DND-41 (cell line): Measurements from ENCODE around the gene ADORA2A.
"Not testable (repeated sequence)": the region's sequence is repeated elsewhere in the genome, so short reads cannot be mapped to it uniquely, and the experiment has no call there.

ENCODE experiments used
- ATAC-seq: fragments of 200-7000 bp; cut with Tn5 transposase; 3 replicates; pipeline ENCODE4 v1.9.1; 2021; ENCODE audit warnings: low read depth; ENCODE audit not compliant: insufficient read depth
- DNase-seq: peaks from one replicate; pipeline ENCODE4 v3.0.0-alpha.2; 2020
- H2AFZ ChIP-seq: 2 replicates; pipeline ENCODE4 v1.6.0; 2012; ENCODE audit warnings: low read depth, low read length
- H3K27ac ChIP-seq: 2 replicates; pipeline ENCODE4 v1.5.1; 2012; ENCODE audit warnings: low read length, inconsistent platforms
- H3K27me3 ChIP-seq: fragments of 200-600 bp; sonication (generic); 2 replicates; pipeline ENCODE4 v1.6.0; 2012; ENCODE audit warnings: low read length, mild to moderate bottlenecking, inconsistent platforms; ENCODE audit not compliant: insufficient read depth, poor library complexity
- H3K36me3 ChIP-seq: 2 replicates; pipeline ENCODE4 v1.5.1; 2012; ENCODE audit warnings: low read length, inconsistent platforms; ENCODE audit not compliant: insufficient read depth
- H3K4me1 ChIP-seq: 2 replicates; pipeline ENCODE4 v1.5.1; 2012; ENCODE audit warnings: mild to moderate bottlenecking, low read length; ENCODE audit not compliant: insufficient read depth
- H3K4me2 ChIP-seq: 2 replicates; pipeline ENCODE4 v1.6.0; 2012; ENCODE audit warnings: mild to moderate bottlenecking, moderate library complexity, low read length, inconsistent platforms; ENCODE audit not compliant: insufficient read depth
- H3K4me3 ChIP-seq, 2 experiments: fragments of 200-600 bp in 1 of 2; shearing (Covaris generic) in 1 of 2; 2 replicates each; pipeline ENCODE4 v1.5.1; 2012 to 2016; ENCODE audit warnings: inconsistent platforms in 2 of 2, low read length in 2 of 2, mild to moderate bottlenecking in 2 of 2, low read depth in 1 of 2, moderate library complexity in 1 of 2
- H3K79me2 ChIP-seq: 2 replicates; pipeline ENCODE4 v1.6.0; 2012; ENCODE audit warnings: low read length, inconsistent platforms; ENCODE audit not compliant: insufficient read depth
- H3K9ac ChIP-seq: 2 replicates; pipeline ENCODE4 v1.6.0; 2012; ENCODE audit warnings: low read depth, mild to moderate bottlenecking, inconsistent platforms, low read length, moderate library complexity
- H3K9me3 ChIP-seq: 2 replicates; pipeline ENCODE4 v1.5.1; 2012; ENCODE audit warnings: low read length, moderate library complexity, mild to moderate bottlenecking, inconsistent platforms; ENCODE audit not compliant: insufficient read depth, severe bottlenecking
- H4K20me1 ChIP-seq: 2 replicates; pipeline ENCODE4 v1.6.0; 2012; ENCODE audit warnings: low read length; ENCODE audit not compliant: insufficient read depth
- CTCF ChIP-seq: IDR thresholded peaks from 2 replicates; pipeline ENCODE4 v1.5.1; 2012; ENCODE audit warnings: borderline replicate concordance, low read length, moderate library complexity, mild to moderate bottlenecking; ENCODE audit not compliant: poor library complexity, severe bottlenecking; ENCODE audit errors: extremely low read depth
- EZH2 ChIP-seq: IDR thresholded peaks from 3 replicates; pipeline ENCODE4 v1.6.1; 2012; ENCODE audit warnings: borderline replicate concordance, low read depth, mild to moderate bottlenecking, moderate library complexity, low read length, inconsistent platforms; ENCODE audit not compliant: severe bottlenecking

Gene ADORA2A

GRCh38 chr22:24489011-24489410, 61.6 kb downstream of the ADORA2A start:
- DNase-seq = no peak
- Histone ChIP-seq H2AFZ (no peak overlapping the region), H3K27ac (no peak overlapping the region), H3K9ac (no peak overlapping the region), H3K27me3 (no peaks in the 10 kb centered on the region), H3K36me3 (no peaks in the 10 kb centered on the region), H3K79me2 (no peaks in the 10 kb centered on the region), H3K4me2 (no peak overlapping the region), H3K9me3 (no peaks in the 10 kb centered on the region), H4K20me1 (no peaks in the 10 kb centered on the region), H3K4me1 (no peaks in the 10 kb centered on the region), H3K4me3 (no peak overlapping the region)
- ATAC-seq = no peak
- TF ChIP-seq EZH2 = no peak
- TF ChIP-seq CTCF = no peak

GRCh38 chr22:24489434-24489833, 62.0 kb downstream of the ADORA2A start:
- not testable (repeated sequence) for H3K4me3 ChIP-seq, H3K27ac ChIP-seq, H3K4me1 ChIP-seq, H2AFZ ChIP-seq, H3K36me3 ChIP-seq, ATAC-seq, H3K27me3 ChIP-seq, DNase-seq, H3K79me2 ChIP-seq, H4K20me1 ChIP-seq, H3K4me2 ChIP-seq, H3K9ac ChIP-seq, H3K9me3 ChIP-seq
